ENCODE data around the gene HOXA11.

The HOXA11 gene

DNA sequence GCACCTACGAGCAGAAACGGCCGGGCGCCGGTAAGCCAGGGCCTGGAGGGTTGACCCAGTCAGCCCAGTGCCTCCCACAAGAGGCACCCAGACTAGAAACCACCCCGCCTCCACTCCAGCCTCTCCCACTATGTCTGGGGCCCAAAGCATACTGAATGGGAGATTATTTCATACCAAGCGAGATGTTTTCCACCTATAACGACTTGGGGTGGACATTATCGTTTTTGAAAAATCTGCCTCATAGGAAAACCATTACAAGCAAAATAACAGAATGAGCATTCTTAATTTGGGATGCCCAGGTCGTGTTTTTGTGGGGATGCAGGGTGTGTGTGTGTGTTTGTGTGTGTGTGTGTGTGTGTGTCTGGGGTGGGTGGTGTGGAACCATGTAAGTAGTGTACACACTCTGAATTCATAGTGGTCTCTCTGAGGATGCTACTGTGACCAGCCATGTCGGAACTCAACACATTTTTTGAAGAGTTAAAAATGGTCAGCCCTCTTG, 39.1 kb downstream of the HOXA11 start:
- Histone ChIP-seq H2AFZ (ENCODE audit: low read length, unreplicated experiment) (no peak overlapping the region), H3K4me3 (ENCODE audit: low read depth, low read length) (no peak overlapping the region), H3K27me3 (ENCODE audit: insufficient read depth, low read length) (peaks cover 98% of the 10 kb centered on the region), H3K4me1 (ENCODE audit: control insufficient read depth, insufficient read depth, low read length, unreplicated experiment) (no peaks in the 10 kb centered on the region), H3K79me2 (ENCODE audit: control insufficient read depth, insufficient read depth, low read length, unreplicated experiment) (no peaks in the 10 kb centered on the region), H3K27ac (ENCODE audit: low read depth, low read length) (no peak overlapping the region), H3K36me3 (ENCODE audit: insufficient read depth, low read length) (no peaks in the 10 kb centered on the region)

DNA sequence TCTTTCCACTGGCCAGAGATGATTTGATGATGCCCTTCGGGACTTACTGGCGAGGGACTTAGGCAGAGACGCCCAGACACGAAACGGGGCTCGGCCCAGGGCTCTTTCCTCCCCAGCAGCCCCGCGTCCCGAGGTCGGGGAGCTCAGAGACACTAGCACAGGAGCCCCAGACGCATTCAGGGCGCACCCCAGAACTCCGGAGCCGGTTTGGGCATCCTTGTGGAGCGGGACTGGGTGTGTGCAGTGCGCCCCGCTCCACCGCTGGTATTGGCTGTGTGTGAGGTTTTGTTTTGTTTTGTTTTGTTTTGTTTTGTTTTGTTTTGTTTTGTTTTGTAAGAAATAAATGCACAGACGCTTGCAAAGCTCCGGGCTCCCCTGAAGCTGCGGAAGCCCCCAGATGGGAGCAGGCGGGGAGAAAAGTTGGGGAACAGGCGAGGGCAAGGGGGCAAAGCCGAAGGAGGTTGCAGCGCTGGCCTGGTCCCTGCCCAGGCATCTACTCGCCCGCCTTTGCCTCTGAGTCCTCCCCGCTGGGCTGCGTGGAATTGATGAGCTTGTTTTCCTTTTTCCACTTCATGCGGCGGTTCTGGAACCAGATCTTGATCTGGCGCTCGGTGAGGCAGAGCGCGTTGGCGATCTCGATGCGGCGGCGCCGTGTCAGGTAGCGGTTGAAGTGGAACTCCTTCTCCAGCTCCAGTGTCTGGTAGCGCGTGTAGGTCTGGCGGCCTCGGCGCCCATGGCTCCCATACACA, 39.7 kb downstream of the HOXA11 start:
- no peaks in the 10 kb centered on the region for H3K36me3 ChIP-seq (ENCODE audit: insufficient read depth, low read length)
- H3K27ac ChIP-seq (ENCODE audit: low read depth, low read length) = no peak overlapping the region
- no peaks in the 10 kb centered on the region for H3K4me1 ChIP-seq (ENCODE audit: control insufficient read depth, insufficient read depth, low read length, unreplicated experiment)
- H3K4me3 ChIP-seq (ENCODE audit: low read depth, low read length) = peak overlapping the region; percentile 16; the same call in 1 of the 2 replicates
- H3K79me2 ChIP-seq (ENCODE audit: control insufficient read depth, insufficient read depth, low read length, unreplicated experiment) = no peaks in the 10 kb centered on the region
- peaks cover 100% of the 10 kb centered on the region for H3K27me3 ChIP-seq (ENCODE audit: insufficient read depth, low read length)
- H2AFZ ChIP-seq (ENCODE audit: low read length, unreplicated experiment) = no peak overlapping the region

DNA sequence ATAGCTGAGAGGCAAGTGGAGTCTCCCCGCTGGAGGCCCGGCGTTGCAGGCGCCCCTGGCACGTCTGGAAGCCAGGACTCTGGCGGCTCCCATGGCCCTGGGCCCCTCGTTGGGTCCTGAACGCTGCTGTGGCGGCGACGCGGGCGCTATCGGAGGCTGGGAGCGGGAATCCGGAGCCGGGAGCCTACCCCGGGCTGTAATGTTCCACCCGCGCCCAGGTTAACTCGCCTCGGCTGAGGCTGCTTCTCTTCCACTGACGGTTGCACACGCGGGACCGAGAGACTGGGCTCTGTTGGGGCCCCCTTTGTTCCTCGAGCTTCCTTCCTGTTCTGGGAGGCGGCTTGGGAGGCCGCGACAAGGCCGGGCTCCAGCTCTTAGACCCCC, 40.3 kb downstream of the HOXA11 start:
- peak overlapping the region; percentile 16; the same call in 1 of the 2 replicates for H3K4me3 ChIP-seq (ENCODE audit: low read depth, low read length)
- H3K4me1 ChIP-seq (ENCODE audit: control insufficient read depth, insufficient read depth, low read length, unreplicated experiment) = no peaks in the 10 kb centered on the region
- no peaks in the 10 kb centered on the region for H3K36me3 ChIP-seq (ENCODE audit: insufficient read depth, low read length)
- no peak overlapping the region for H3K27ac ChIP-seq (ENCODE audit: low read depth, low read length)
- no peak overlapping the region for H2AFZ ChIP-seq (ENCODE audit: low read length, unreplicated experiment)
- H3K27me3 ChIP-seq (ENCODE audit: insufficient read depth, low read length) = peaks cover 100% of the 10 kb centered on the region
- no peaks in the 10 kb centered on the region for H3K79me2 ChIP-seq (ENCODE audit: control insufficient read depth, insufficient read depth, low read length, unreplicated experiment)

DNA sequence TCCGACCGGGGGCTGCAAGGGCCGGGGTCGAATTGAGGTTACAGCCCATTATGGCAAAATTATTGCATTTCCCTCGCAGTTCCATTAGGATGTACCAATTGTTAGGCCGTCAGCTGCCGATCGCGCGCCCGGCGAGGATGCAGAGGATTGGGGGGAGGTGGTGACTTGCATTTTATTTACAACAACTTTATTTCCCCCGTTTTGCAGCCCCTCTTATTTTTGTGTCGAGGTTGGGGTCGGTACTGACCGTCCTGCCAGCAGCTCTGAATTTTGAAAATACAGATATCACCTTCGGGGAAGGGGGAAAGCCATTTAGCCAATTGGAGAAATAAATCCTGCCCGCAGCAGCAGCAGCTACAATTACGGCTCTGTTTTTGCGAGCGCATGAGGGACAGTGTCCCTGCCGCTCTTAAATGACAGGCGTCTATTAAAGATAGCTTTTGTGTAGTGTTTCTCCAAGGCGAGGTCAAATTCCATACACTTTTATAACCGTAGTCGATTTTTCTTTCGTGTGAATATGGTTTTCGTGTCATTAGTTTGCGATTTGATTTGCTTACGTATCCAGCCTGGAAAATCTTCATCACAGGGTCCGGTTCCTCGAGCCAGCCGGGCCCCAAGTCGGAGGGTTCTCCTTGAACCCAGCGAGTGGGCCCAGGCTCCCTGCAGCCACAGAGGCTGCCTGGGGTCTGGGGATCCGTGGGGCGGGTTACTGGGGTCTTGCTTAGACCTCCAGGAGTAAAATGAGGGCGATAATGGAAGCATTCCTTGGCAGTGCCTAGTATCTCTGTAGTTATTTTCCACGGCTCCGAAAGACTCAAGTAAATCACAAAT, 40.9 kb downstream of the HOXA11 start:
- H3K27ac ChIP-seq (ENCODE audit: low read depth, low read length) = no peak overlapping the region
- H3K4me3 ChIP-seq (ENCODE audit: low read depth, low read length) = peak overlapping the region; percentile 62; the same call in 1 of the 2 replicates
- H3K4me1 ChIP-seq (ENCODE audit: control insufficient read depth, insufficient read depth, low read length, unreplicated experiment) = no peaks in the 10 kb centered on the region
- H3K27me3 ChIP-seq (ENCODE audit: insufficient read depth, low read length) = peaks cover 100% of the 10 kb centered on the region
- no peaks in the 10 kb centered on the region for H3K36me3 ChIP-seq (ENCODE audit: insufficient read depth, low read length)
- H3K79me2 ChIP-seq (ENCODE audit: control insufficient read depth, insufficient read depth, low read length, unreplicated experiment) = no peaks in the 10 kb centered on the region
- no peak overlapping the region for H2AFZ ChIP-seq (ENCODE audit: low read length, unreplicated experiment)

DNA sequence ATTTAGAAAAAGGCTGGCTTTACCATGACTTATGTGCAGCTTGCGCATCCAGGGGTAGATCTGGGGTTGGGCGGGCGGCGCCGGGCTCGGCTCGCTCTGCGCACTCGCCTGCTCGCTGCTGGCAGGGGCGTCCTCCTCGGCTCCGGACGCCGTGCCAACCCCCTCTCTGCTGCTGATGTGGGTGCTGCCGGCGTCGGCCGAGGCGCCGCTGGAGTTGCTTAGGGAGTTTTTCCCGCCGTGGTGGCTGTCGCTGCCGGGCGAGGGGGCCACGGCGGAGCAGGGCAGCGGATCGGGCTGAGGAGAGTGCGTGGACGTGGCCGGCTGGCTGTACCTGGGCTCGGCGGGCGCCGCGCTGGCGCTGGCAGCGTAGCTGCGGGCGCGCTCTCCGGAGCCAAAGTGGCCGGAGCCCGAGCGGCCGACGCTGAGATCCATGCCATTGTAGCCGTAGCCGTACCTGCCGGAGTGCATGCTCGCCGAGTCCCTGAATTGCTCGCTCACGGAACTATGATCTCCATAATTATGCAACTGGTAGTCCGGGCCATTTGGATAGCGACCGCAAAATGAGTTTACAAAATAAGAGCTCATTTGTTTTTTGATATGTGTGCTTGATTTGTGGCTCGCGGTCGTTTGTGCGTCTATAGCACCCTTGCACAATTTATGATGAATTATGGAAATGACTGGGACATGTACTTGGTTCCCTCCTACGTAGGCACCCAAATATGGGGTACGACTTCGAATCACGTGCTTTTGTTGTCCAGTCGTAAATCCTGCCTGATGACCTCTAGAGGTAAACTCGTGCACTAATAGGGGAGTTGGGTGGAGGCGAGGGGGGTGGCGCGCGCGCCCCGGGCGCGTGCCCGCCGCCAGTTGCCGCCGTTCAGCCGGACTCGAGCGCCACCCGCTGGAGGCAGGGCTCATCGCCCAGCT, 41.7 kb downstream of the HOXA11 start, which contains the start of gene HOXA5:
Gene HOXA5 (minus strand): TSS at position 659 of the 927 bp plus-strand sequence. CDS start 74 bp downstream, at position 585.
- Histone ChIP-seq H3K4me3 (ENCODE audit: low read depth, low read length) (peak within 1 kb of the TSS; percentile 62), H2AFZ (ENCODE audit: low read length, unreplicated experiment) (peak within 1 kb of the TSS; percentile 12), H3K27ac (ENCODE audit: low read depth, low read length) (no peak within 1 kb of the TSS), H3K4me1 (ENCODE audit: control insufficient read depth, insufficient read depth, low read length, unreplicated experiment) (no peaks in the 10 kb centered on the region), H3K36me3 (ENCODE audit: insufficient read depth, low read length) (no peaks in the 10 kb centered on the region), H3K27me3 (ENCODE audit: insufficient read depth, low read length) (peaks cover 100% of the 10 kb centered on the region), H3K79me2 (ENCODE audit: control insufficient read depth, insufficient read depth, low read length, unreplicated experiment) (no peaks in the 10 kb centered on the region)

DNA sequence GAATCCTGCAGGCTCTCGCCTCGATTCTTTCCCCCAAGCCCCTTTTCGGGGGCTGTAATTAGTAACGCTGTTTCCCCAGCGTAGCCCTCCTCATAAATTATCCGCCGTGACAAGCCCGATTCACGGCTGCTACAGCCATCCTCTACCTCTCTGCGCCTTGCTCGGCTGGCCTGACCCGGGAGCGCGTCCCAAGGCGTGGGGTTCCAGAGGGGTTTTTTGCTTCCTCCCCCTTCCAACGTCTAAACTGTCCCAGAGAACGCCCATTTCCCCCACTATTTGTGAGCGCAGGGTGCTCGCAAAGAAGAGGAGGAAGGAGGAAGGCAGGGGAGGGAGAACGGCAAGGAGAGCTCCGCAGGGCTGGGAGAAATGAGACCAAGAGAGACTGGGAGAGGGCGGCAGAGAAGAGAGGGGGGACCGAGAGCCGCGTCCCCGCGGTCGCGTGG, 42.4 kb downstream of the HOXA11 start:
- H3K79me2 ChIP-seq (ENCODE audit: control insufficient read depth, insufficient read depth, low read length, unreplicated experiment) = no peaks in the 10 kb centered on the region
- no peak overlapping the region for H3K27ac ChIP-seq (ENCODE audit: low read depth, low read length)
- H3K4me3 ChIP-seq (ENCODE audit: low read depth, low read length) = peak overlapping the region; percentile 62
- H3K27me3 ChIP-seq (ENCODE audit: insufficient read depth, low read length) = peaks cover 100% of the 10 kb centered on the region
- H3K4me1 ChIP-seq (ENCODE audit: control insufficient read depth, insufficient read depth, low read length, unreplicated experiment) = no peaks in the 10 kb centered on the region
- no peaks in the 10 kb centered on the region for H3K36me3 ChIP-seq (ENCODE audit: insufficient read depth, low read length)
- peak overlapping the region; percentile 12 for H2AFZ ChIP-seq (ENCODE audit: low read length, unreplicated experiment)

DNA sequence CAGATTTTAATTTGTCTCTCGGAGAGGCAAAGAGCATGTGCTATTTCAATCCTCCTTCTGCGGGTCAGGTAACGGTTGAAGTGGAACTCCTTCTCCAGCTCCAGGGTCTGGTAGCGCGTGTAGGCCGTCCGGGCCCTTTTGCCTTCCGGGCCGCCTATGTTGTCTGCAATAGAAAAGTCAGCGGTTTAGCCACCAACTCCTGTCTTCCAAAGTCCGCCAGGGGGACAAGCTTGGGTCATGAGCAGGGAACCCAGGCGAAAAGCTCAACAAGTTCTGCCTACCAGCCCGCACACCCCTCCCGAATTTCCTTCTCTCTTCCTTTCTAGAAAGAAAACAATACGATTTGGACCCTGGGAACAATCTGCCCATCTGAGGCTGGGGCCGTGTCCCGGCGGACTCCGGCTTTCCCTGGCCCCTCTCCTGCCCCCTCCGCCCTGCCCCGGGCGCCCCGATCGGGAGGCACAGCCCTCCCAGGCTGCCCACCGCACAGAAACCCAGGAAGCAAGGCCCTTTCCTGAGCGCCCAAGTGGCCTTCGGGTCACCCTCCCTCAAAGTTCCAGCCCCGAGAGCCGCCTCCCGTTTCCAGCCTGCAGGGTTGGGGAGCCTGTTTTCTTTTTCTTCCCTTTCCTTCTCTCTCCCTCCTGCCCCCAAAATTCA, 43.0 kb downstream of the HOXA11 start:
- no peaks in the 10 kb centered on the region for H3K36me3 ChIP-seq (ENCODE audit: insufficient read depth, low read length)
- H3K79me2 ChIP-seq (ENCODE audit: control insufficient read depth, insufficient read depth, low read length, unreplicated experiment) = no peaks in the 10 kb centered on the region
- H3K27me3 ChIP-seq (ENCODE audit: insufficient read depth, low read length) = peaks cover 100% of the 10 kb centered on the region
- no peaks in the 10 kb centered on the region for H3K4me1 ChIP-seq (ENCODE audit: control insufficient read depth, insufficient read depth, low read length, unreplicated experiment)
- peak overlapping the region; percentile 62 for H3K4me3 ChIP-seq (ENCODE audit: low read depth, low read length)
- H2AFZ ChIP-seq (ENCODE audit: low read length, unreplicated experiment) = no peak overlapping the region
- H3K27ac ChIP-seq (ENCODE audit: low read depth, low read length) = no peak overlapping the region

DNA sequence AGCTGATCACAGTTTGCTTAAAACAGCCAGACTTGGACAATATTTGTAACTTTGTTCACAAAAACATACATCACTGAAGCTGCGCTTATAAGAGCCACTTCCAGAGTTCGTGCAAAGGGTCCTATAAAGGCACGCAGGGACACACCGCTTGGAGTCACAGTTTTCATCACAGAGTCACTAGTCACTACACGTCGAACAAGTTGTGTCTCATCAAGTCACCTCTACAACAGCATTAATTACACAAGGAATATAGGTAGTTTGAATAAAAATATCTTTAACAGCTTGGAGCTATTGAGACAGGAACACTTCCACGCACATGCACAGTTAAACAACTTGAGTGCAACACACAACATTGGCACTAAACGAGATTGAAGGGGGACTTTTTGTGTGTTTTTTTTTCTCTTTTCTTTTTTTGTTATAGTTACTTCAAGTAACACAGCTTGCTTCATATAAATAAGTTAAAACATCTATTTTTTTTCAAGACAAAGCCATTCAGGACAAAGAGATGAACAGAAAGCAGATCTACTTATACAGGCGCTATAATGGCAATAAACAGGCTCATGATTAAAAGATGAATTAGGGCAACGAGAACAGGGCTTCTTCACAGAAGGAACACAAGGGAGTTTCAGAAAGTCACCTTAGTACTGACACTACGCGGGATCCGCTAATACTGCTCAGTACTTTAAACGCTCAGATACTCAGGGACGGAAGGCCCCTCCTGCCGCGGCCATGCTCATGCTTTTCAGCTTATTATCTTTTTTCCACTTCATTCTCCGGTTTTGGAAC, 43.7 kb downstream of the HOXA11 start:
- no peak overlapping the region for H3K4me3 ChIP-seq (ENCODE audit: low read depth, low read length)
- H3K4me1 ChIP-seq (ENCODE audit: control insufficient read depth, insufficient read depth, low read length, unreplicated experiment) = no peaks in the 10 kb centered on the region
- no peaks in the 10 kb centered on the region for H3K79me2 ChIP-seq (ENCODE audit: control insufficient read depth, insufficient read depth, low read length, unreplicated experiment)
- peaks cover 99% of the 10 kb centered on the region for H3K27me3 ChIP-seq (ENCODE audit: insufficient read depth, low read length)
- H2AFZ ChIP-seq (ENCODE audit: low read length, unreplicated experiment) = no peak overlapping the region
- no peak overlapping the region for H3K27ac ChIP-seq (ENCODE audit: low read depth, low read length)
- H3K36me3 ChIP-seq (ENCODE audit: insufficient read depth, low read length) = no peaks in the 10 kb centered on the region

DNA sequence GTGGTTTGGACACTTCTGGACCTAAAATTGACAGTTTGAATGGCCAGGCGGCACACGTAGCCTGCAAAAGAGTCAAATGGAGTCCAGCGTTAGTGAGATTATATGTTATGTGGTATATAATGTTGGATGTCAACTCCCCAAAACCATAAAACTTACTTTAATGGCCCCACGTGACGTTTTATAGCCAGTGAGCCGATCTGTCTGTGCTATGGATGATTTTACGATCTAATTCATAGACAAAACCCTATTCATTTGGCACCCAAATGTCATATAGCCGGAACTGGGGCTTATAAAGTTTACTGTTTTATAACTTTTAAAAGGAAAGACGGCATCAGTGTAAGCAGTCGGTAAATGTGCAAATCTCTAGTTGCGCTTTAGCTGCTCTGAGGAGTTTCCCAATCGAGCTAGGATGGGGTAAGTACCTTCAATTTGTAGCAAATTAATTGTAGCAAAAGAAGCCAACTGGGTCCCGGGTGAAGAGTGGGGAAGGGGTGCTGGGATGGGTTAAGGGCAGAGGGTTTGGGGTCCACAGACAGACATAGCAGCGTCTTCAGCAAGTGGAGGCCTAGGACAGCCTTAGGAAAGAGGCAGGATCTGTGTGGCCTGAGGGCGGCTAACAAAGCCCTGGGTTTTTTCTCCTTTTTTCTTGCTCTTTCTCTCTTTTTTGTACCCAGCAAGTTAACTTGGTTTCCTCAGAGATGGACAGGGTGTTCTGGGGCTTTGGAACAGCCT, 44.7 kb downstream of the HOXA11 start:
- Histone ChIP-seq H3K4me1 (ENCODE audit: control insufficient read depth, insufficient read depth, low read length, unreplicated experiment) (peaks cover 8% of the 10 kb centered on the region), H3K4me3 (ENCODE audit: low read depth, low read length) (no peak overlapping the region), H2AFZ (ENCODE audit: low read length, unreplicated experiment) (no peak overlapping the region), H3K79me2 (ENCODE audit: control insufficient read depth, insufficient read depth, low read length, unreplicated experiment) (no peaks in the 10 kb centered on the region), H3K27me3 (ENCODE audit: insufficient read depth, low read length) (peaks cover 99% of the 10 kb centered on the region), H3K36me3 (ENCODE audit: insufficient read depth, low read length) (no peaks in the 10 kb centered on the region), H3K27ac (ENCODE audit: low read depth, low read length) (no peak overlapping the region)
